Activated naive CD8-positive, alpha-beta T cell treated with anti-CD3 and anti-CD28 coated beads, Interleukin-2, amount 50 U/mL, for 24 hours (primary cell): ENCODE measurements around the gene CYP39A1.

Experiments
- ATAC-seq: fragments of 150-1000 bp; cut with Tn5 transposase; one replicate; pipeline ENCODE4 v1.10.0; 2021
- DNase-seq: peaks from one replicate; pipeline ENCODE4 v3.0.0; 2021
- H3K27ac Mint-ChIP-seq: one replicate; pipeline ENCODE4 v1.8.0; 2021; ENCODE audit warnings: mild to moderate bottlenecking, mixed read lengths
- H3K27me3 Mint-ChIP-seq: one replicate; pipeline ENCODE4 v1.8.0; 2021; ENCODE audit warnings: mixed read lengths
- H3K36me3 Mint-ChIP-seq: one replicate; pipeline ENCODE4 v1.8.0; 2021; ENCODE audit warnings: low read depth, mixed read lengths
- H3K4me1 Mint-ChIP-seq: one replicate; pipeline ENCODE4 v1.8.0; 2021; ENCODE audit warnings: mixed read lengths
- H3K4me3 Mint-ChIP-seq: one replicate; pipeline ENCODE4 v1.8.0; 2021; ENCODE audit warnings: mild to moderate bottlenecking, moderate library complexity, mixed read lengths
- H3K9me3 Mint-ChIP-seq: one replicate; pipeline ENCODE4 v1.8.0; 2021; ENCODE audit warnings: mixed read lengths

The CYP39A1 gene

DNA sequence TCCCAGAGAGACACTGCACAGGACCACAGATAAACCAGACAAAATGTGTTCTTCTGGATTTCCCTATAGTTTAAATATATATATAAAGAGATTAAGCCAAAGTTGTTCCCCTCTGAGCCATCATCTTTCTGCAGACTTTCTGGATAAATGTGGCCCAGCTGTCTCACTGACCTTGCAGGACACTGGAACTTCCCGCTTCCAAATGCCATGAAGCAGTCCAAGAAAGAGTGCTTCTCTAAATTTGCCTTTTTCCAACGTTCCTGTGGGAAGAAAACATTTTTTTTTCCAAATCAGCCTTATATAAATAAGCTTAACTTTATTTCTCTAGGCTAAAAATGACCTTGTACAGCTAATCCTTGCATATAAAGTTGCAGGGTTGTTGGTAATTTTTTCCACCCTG is 65.7 kb downstream of the CYP39A1 start:
- Mint-ChIP-seq H3K36me3 (no peaks in the 10 kb centered on the region), H3K4me3 (no peak overlapping the region), H3K27me3 (peaks cover 19% of the 10 kb centered on the region), H3K27ac (no peak overlapping the region), H3K9me3 (no peaks in the 10 kb centered on the region), H3K4me1 (no peaks in the 10 kb centered on the region)
- no peak for DNase-seq
- no peak for ATAC-seq

- no peak for ATAC-seq
- Mint-ChIP-seq H3K27ac (no peak overlapping the region), H3K27me3 (peaks cover 18% of the 10 kb centered on the region), H3K36me3 (no peaks in the 10 kb centered on the region), H3K4me3 (no peak overlapping the region), H3K9me3 (no peaks in the 10 kb centered on the region), H3K4me1 (no peaks in the 10 kb centered on the region)
- DNase-seq, result no peak
Observed at GRCh38 chr6:46584586-46584985, 68.0 kb downstream of the CYP39A1 start.

GRCh38 chr6:46583721-46584120 is 68.9 kb downstream of the CYP39A1 start:
- H3K4me1 Mint-ChIP-seq, result no peaks in the 10 kb centered on the region
- H3K4me3 Mint-ChIP-seq, result no peak overlapping the region
- no peak for ATAC-seq
- no peaks in the 10 kb centered on the region for H3K36me3 Mint-ChIP-seq
- DNase-seq, result no peak
- H3K27me3 Mint-ChIP-seq, result peaks cover 16% of the 10 kb centered on the region
- no peak overlapping the region for H3K27ac Mint-ChIP-seq
- H3K9me3 Mint-ChIP-seq, result no peaks in the 10 kb centered on the region

GRCh38 chr6:46583081-46583480 is 69.5 kb downstream of the CYP39A1 start:
- DNase-seq, result no peak
- ATAC-seq, result no peak
- Mint-ChIP-seq H3K27ac (no peak overlapping the region), H3K27me3 (peaks cover 12% of the 10 kb centered on the region), H3K4me3 (no peak overlapping the region), H3K36me3 (no peaks in the 10 kb centered on the region), H3K9me3 (no peaks in the 10 kb centered on the region), H3K4me1 (no peaks in the 10 kb centered on the region)

GRCh38 chr6:46581459-46582177 is 71.0 kb downstream of the CYP39A1 start:
- no peaks in the 10 kb centered on the region for H3K36me3 Mint-ChIP-seq
- no peaks in the 10 kb centered on the region for H3K9me3 Mint-ChIP-seq
- ATAC-seq, result no peak
- no peak overlapping the region for H3K27ac Mint-ChIP-seq
- H3K4me1 Mint-ChIP-seq, result no peaks in the 10 kb centered on the region
- H3K4me3 Mint-ChIP-seq, result no peak overlapping the region
- DNase-seq, result no peak
- peaks cover 16% of the 10 kb centered on the region for H3K27me3 Mint-ChIP-seq

DNA sequence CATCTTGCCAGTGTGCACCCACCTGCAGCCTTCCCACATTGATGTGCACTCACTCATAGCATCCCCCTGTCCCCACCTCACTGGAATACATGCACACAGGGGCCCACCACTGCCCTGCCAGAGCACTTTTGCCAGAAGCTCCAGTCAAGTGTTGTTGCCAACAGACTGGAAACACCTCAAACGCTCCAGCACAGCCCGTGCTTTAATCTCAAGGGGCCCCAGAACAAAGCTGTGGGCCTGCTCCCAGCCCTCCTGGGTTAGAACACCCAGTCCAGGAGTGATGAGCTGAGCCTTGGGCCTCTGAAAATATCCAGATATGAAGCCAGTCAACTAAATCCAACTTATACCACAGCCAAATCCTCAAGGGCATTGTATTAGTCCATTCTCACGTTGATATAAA is 77.1 kb downstream of the CYP39A1 start:
- H3K4me1 Mint-ChIP-seq, result peaks cover 9% of the 10 kb centered on the region
- peaks cover 32% of the 10 kb centered on the region for H3K27me3 Mint-ChIP-seq
- ATAC-seq (no peak), DNase-seq (no peak)
- H3K27ac Mint-ChIP-seq, result no peak overlapping the region
- no peaks in the 10 kb centered on the region for H3K36me3 Mint-ChIP-seq
- no peak overlapping the region for H3K4me3 Mint-ChIP-seq
- peaks cover 10% of the 10 kb centered on the region for H3K9me3 Mint-ChIP-seq

- H3K4me1 Mint-ChIP-seq, result peaks cover 9% of the 10 kb centered on the region
- H3K36me3 Mint-ChIP-seq, result no peaks in the 10 kb centered on the region
- peak overlapping the region; percentile 44 for H3K27ac Mint-ChIP-seq
- DNase-seq, result no peak
- peaks cover 32% of the 10 kb centered on the region for H3K27me3 Mint-ChIP-seq
- ATAC-seq, result peak; percentile 61
- peaks cover 10% of the 10 kb centered on the region for H3K9me3 Mint-ChIP-seq
- H3K4me3 Mint-ChIP-seq, result no peak overlapping the region
Observed at GRCh38 chr6:46573140-46573539, 79.5 kb downstream of the CYP39A1 start.

DNA sequence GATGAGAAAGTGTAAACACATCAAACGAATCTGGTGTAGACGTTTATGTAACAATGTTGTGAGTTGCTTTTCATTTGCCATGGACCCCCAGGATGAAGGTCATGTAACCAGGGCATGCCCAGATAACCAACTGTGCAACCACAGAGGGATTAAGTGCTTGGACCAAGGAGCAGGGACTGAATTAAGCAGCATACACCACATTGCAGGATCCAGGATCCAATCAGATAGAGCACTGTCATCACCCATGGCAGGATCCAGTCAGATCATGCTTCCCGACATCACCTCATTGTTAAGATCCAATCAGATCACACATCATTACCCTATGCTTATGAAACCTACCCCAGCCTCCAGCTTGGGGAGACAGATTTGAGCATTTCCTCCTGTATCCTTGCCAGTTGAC is 87.1 kb downstream of the CYP39A1 start:
- Mint-ChIP-seq H3K27me3 (peaks cover 9% of the 10 kb centered on the region), H3K27ac (no peak overlapping the region), H3K4me1 (no peaks in the 10 kb centered on the region), H3K36me3 (no peaks in the 10 kb centered on the region), H3K4me3 (no peak overlapping the region), H3K9me3 (peaks cover 4% of the 10 kb centered on the region)
- no peak for DNase-seq
- ATAC-seq, result no peak

- Mint-ChIP-seq H3K4me1 (no peaks in the 10 kb centered on the region), H3K9me3 (peaks cover 4% of the 10 kb centered on the region), H3K27me3 (peaks cover 9% of the 10 kb centered on the region), H3K4me3 (no peak overlapping the region), H3K27ac (no peak overlapping the region), H3K36me3 (no peaks in the 10 kb centered on the region)
- ATAC-seq, result no peak
- DNase-seq, result no peak
Observed at GRCh38 chr6:46563924-46564323, 88.7 kb downstream of the CYP39A1 start.

DNA sequence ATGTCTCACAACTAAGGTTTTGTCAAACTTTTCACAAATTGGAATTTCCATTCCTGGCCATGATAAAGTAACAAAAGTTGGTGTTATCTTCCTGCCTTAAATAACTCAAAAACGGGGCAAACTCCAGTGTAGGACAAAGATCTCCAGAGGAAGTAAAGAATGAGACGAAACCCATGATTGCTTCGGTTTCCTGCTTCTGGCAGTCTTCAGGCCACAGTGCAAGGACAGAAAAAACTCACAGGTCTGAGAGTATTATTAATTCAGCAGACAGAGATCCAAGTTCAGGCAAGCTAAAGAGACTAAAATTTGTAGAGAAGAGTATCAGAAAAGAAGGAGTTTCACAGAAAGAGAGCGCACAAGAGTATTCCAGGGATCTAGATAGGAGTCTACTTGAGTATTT is 96.6 kb downstream of the CYP39A1 start:
- no peak for ATAC-seq
- H3K4me3 Mint-ChIP-seq, result no peak overlapping the region
- H3K27me3 Mint-ChIP-seq, result peaks cover 14% of the 10 kb centered on the region
- H3K9me3 Mint-ChIP-seq, result no peaks in the 10 kb centered on the region
- peaks cover 3% of the 10 kb centered on the region for H3K4me1 Mint-ChIP-seq
- DNase-seq, result no peak
- no peaks in the 10 kb centered on the region for H3K36me3 Mint-ChIP-seq
- H3K27ac Mint-ChIP-seq, result no peak overlapping the region

DNA sequence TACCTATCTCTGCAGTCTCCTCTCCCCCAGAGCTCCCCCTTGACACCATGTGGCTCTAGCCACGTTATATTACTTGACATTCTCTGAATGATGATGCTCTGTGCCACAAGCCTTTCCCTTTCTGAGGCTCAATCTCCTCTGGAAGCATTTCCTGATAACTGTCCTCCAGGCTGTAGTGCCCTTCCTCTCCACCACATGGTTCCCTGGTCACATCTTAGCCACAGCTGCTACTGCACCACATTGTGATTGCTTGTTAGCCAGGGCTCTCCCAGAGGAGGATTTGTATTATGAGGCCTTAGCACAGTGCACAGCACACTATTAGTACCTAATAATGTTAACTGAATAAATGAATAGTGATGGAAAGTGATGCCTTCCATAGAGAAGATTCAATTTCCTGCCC is 97.5 kb downstream of the CYP39A1 start:
- Mint-ChIP-seq H3K4me1 (peaks cover 3% of the 10 kb centered on the region), H3K27ac (no peak overlapping the region), H3K4me3 (no peak overlapping the region), H3K36me3 (no peaks in the 10 kb centered on the region), H3K9me3 (no peaks in the 10 kb centered on the region), H3K27me3 (peaks cover 19% of the 10 kb centered on the region)
- no peak for ATAC-seq
- DNase-seq, result no peak

GRCh38 chr6:46549155-46549554 is 103.5 kb downstream of the CYP39A1 start:
- no peak for DNase-seq
- no peak for ATAC-seq
- Mint-ChIP-seq H3K4me3 (no peak overlapping the region), H3K4me1 (no peaks in the 10 kb centered on the region), H3K27ac (no peak overlapping the region), H3K9me3 (peaks cover 4% of the 10 kb centered on the region), H3K27me3 (peaks cover 9% of the 10 kb centered on the region), H3K36me3 (no peaks in the 10 kb centered on the region)

- H3K27ac Mint-ChIP-seq, result no peak overlapping the region
- H3K27me3 Mint-ChIP-seq, result peaks cover 29% of the 10 kb centered on the region
- no peak for DNase-seq
Observed at GRCh38 chr6:46541556-46541955, 111.1 kb downstream of the CYP39A1 start.

GRCh38 chr6:46539866-46540265 is 112.8 kb downstream of the CYP39A1 start:
- ATAC-seq, result no peak
- Mint-ChIP-seq H3K27ac (no peak overlapping the region), H3K36me3 (no peaks in the 10 kb centered on the region), H3K9me3 (peaks cover 11% of the 10 kb centered on the region), H3K27me3 (peaks cover 31% of the 10 kb centered on the region), H3K4me1 (no peaks in the 10 kb centered on the region), H3K4me3 (no peak overlapping the region)
- no peak for DNase-seq

More at GRCh38 chr6:46541556-46541955, 111.1 kb downstream of the CYP39A1 start:
- no peak for ATAC-seq
- Mint-ChIP-seq H3K4me3 (no peak overlapping the region), H3K4me1 (no peaks in the 10 kb centered on the region), H3K36me3 (no peaks in the 10 kb centered on the region), H3K9me3 (peaks cover 11% of the 10 kb centered on the region)

- H3K27ac Mint-ChIP-seq, result no peak overlapping the region
- peaks cover 31% of the 10 kb centered on the region for H3K27me3 Mint-ChIP-seq
- ATAC-seq (no peak), DNase-seq (no peak)
- H3K36me3 Mint-ChIP-seq, result no peaks in the 10 kb centered on the region
- no peaks in the 10 kb centered on the region for H3K4me1 Mint-ChIP-seq
- H3K9me3 Mint-ChIP-seq, result peaks cover 4% of the 10 kb centered on the region
- no peak overlapping the region for H3K4me3 Mint-ChIP-seq
Observed at GRCh38 chr6:46538800-46539480, 113.7 kb downstream of the CYP39A1 start.
